ENCODE data around the gene RPS27.
"Not testable (repeated sequence)": the region's sequence is repeated elsewhere in the genome, so short reads cannot be mapped to it uniquely, and the experiment has no call there.

The RPS27 gene

GRCh38 chr1:153985941-153986761 is 4.4 kb upstream of the RPS27 start, which contains the start of gene RAB13:
Gene RAB13, minus strand, starts transcription at chr1:153986339. Its CDS starts 103 bp downstream, at chr1:153986236.
- no peaks in the 10 kb centered on the region for H3K9me3 ChIP-seq (ENCODE audit: control insufficient read depth, low read length)
- no peak within 1 kb of the TSS for H3K4me3 ChIP-seq (ENCODE audit: insufficient read depth, low read depth, low read length, poor library complexity, severe bottlenecking)
- H3K27ac ChIP-seq (ENCODE audit: insufficient read depth, low read length, poor library complexity, severe bottlenecking): peak within 1 kb of the TSS; percentile 41
- DNase-seq: no peak
- no peaks in the 10 kb centered on the region for H3K27me3 ChIP-seq (replicated peaks; ENCODE audit: control insufficient read depth, insufficient read depth, low read length, poor library complexity, severe bottlenecking)
- H3K36me3 ChIP-seq (ENCODE audit: control insufficient read depth, insufficient read depth, low read length): no peaks in the 10 kb centered on the region
- peaks cover 7% of the 10 kb centered on the region for H3K4me1 ChIP-seq (ENCODE audit: control insufficient read depth, insufficient read depth, low read length, poor library complexity, severe bottlenecking)

- no peak overlapping the region for H3K4me3 ChIP-seq (ENCODE audit: insufficient read depth, low read depth, low read length, poor library complexity, severe bottlenecking)
- peaks cover 20% of the 10 kb centered on the region for H3K4me1 ChIP-seq (ENCODE audit: control insufficient read depth, insufficient read depth, low read length, poor library complexity, severe bottlenecking)
- no peaks in the 10 kb centered on the region for H3K9me3 ChIP-seq (ENCODE audit: control insufficient read depth, low read length)
- H3K36me3 ChIP-seq (ENCODE audit: control insufficient read depth, insufficient read depth, low read length): peaks cover 9% of the 10 kb centered on the region
- H3K27ac ChIP-seq (ENCODE audit: insufficient read depth, low read length, poor library complexity, severe bottlenecking): no peak overlapping the region
- H3K27me3 ChIP-seq (replicated peaks; ENCODE audit: control insufficient read depth, insufficient read depth, low read length, poor library complexity, severe bottlenecking): no peaks in the 10 kb centered on the region
- no peak for DNase-seq
Observed at GRCh38 chr1:153987621-153988020, 2.9 kb upstream of the RPS27 start.

GRCh38 chr1:153991151-153991630 is 629 bp downstream of the RPS27 start:
- peaks cover 30% of the 10 kb centered on the region for H3K36me3 ChIP-seq (ENCODE audit: control insufficient read depth, insufficient read depth, low read length)
- peak overlapping the region; percentile 98 for H3K27ac ChIP-seq (ENCODE audit: insufficient read depth, low read length, poor library complexity, severe bottlenecking)
- H3K9me3 ChIP-seq (ENCODE audit: control insufficient read depth, low read length): no peaks in the 10 kb centered on the region
- no peaks in the 10 kb centered on the region for H3K27me3 ChIP-seq (replicated peaks; ENCODE audit: control insufficient read depth, insufficient read depth, low read length, poor library complexity, severe bottlenecking)
- DNase-seq: no peak
- H3K4me3 ChIP-seq (ENCODE audit: insufficient read depth, low read depth, low read length, poor library complexity, severe bottlenecking): peak overlapping the region; percentile 95
- peaks cover 22% of the 10 kb centered on the region for H3K4me1 ChIP-seq (ENCODE audit: control insufficient read depth, insufficient read depth, low read length, poor library complexity, severe bottlenecking)

- peak overlapping the region; percentile 95 for H3K4me3 ChIP-seq (ENCODE audit: insufficient read depth, low read depth, low read length, poor library complexity, severe bottlenecking)
- peak overlapping the region; percentile 98 for H3K27ac ChIP-seq (ENCODE audit: insufficient read depth, low read length, poor library complexity, severe bottlenecking)
- H3K9me3 ChIP-seq (ENCODE audit: control insufficient read depth, low read length): no peaks in the 10 kb centered on the region
- no peaks in the 10 kb centered on the region for H3K27me3 ChIP-seq (replicated peaks; ENCODE audit: control insufficient read depth, insufficient read depth, low read length, poor library complexity, severe bottlenecking)
- peaks cover 30% of the 10 kb centered on the region for H3K36me3 ChIP-seq (ENCODE audit: control insufficient read depth, insufficient read depth, low read length)
- H3K4me1 ChIP-seq (ENCODE audit: control insufficient read depth, insufficient read depth, low read length, poor library complexity, severe bottlenecking): peaks cover 17% of the 10 kb centered on the region
- DNase-seq: no peak
Observed at GRCh38 chr1:153991806-153992205, 1.2 kb downstream of the RPS27 start.

- Histone ChIP-seq H3K4me3 (ENCODE audit: insufficient read depth, low read depth, low read length, poor library complexity, severe bottlenecking) (no peak overlapping the region), H3K36me3 (ENCODE audit: control insufficient read depth, insufficient read depth, low read length) (peaks cover 30% of the 10 kb centered on the region), H3K27ac (ENCODE audit: insufficient read depth, low read length, poor library complexity, severe bottlenecking) (no peak overlapping the region), H3K9me3 (ENCODE audit: control insufficient read depth, low read length) (no peaks in the 10 kb centered on the region), H3K4me1 (ENCODE audit: control insufficient read depth, insufficient read depth, low read length, poor library complexity, severe bottlenecking) (peaks cover 15% of the 10 kb centered on the region), H3K27me3 (replicated peaks; ENCODE audit: control insufficient read depth, insufficient read depth, low read length, poor library complexity, severe bottlenecking) (no peaks in the 10 kb centered on the region)
- DNase-seq: no peak
Observed at GRCh38 chr1:153995202-153995601, 4.6 kb downstream of the RPS27 start.

- no peak overlapping the region for H3K4me3 ChIP-seq (ENCODE audit: insufficient read depth, low read depth, low read length, poor library complexity, severe bottlenecking)
- peaks cover 30% of the 10 kb centered on the region for H3K36me3 ChIP-seq (ENCODE audit: control insufficient read depth, insufficient read depth, low read length)
Observed at GRCh38 chr1:153995640-153996039, 5.1 kb downstream of the RPS27 start.

GRCh38 chr1:153996882-153997281 is 6.3 kb downstream of the RPS27 start:
- not testable (repeated sequence) for H3K9me3 ChIP-seq (ENCODE audit: control insufficient read depth, low read length); H3K4me3 ChIP-seq (ENCODE audit: insufficient read depth, low read depth, low read length, poor library complexity, severe bottlenecking); H3K27me3 ChIP-seq (replicated peaks; ENCODE audit: control insufficient read depth, insufficient read depth, low read length, poor library complexity, severe bottlenecking); H3K27ac ChIP-seq (ENCODE audit: insufficient read depth, low read length, poor library complexity, severe bottlenecking); DNase-seq; H3K4me1 ChIP-seq (ENCODE audit: control insufficient read depth, insufficient read depth, low read length, poor library complexity, severe bottlenecking)
- H3K36me3 ChIP-seq (ENCODE audit: control insufficient read depth, insufficient read depth, low read length): peaks cover 27% of the 10 kb centered on the region

More at GRCh38 chr1:153995640-153996039, 5.1 kb downstream of the RPS27 start:
- peaks cover 15% of the 10 kb centered on the region for H3K4me1 ChIP-seq (ENCODE audit: control insufficient read depth, insufficient read depth, low read length, poor library complexity, severe bottlenecking)
- H3K27ac ChIP-seq (ENCODE audit: insufficient read depth, low read length, poor library complexity, severe bottlenecking): no peak overlapping the region
- no peak for DNase-seq
- H3K27me3 ChIP-seq (replicated peaks; ENCODE audit: control insufficient read depth, insufficient read depth, low read length, poor library complexity, severe bottlenecking): no peaks in the 10 kb centered on the region
- H3K9me3 ChIP-seq (ENCODE audit: control insufficient read depth, low read length): no peaks in the 10 kb centered on the region

DNA sequence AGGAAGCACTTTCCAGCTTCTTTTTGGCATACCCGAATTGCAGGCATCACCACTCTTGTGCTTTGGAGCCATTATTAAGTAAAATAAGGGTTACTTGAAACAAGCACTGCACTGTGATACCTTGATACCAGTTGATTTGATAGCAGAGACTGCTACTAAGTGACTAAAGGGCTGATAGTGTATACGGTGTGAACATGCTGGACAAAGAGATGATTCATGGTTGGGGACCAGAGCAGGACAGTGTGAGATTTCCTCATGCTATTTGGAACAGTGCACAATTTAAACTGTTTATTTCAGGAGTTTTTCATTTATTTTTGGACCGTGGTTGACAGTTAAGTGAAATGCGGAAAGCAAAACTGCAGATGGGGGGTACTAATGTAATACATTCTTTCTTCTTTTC is 9.9 kb downstream of the RPS27 start:
- DNase-seq: no peak
- no peaks in the 10 kb centered on the region for H3K9me3 ChIP-seq (ENCODE audit: control insufficient read depth, low read length)
- H3K27me3 ChIP-seq (replicated peaks; ENCODE audit: control insufficient read depth, insufficient read depth, low read length, poor library complexity, severe bottlenecking): no peaks in the 10 kb centered on the region
- no peaks in the 10 kb centered on the region for H3K4me1 ChIP-seq (ENCODE audit: control insufficient read depth, insufficient read depth, low read length, poor library complexity, severe bottlenecking)
- H3K36me3 ChIP-seq (ENCODE audit: control insufficient read depth, insufficient read depth, low read length): peaks cover 4% of the 10 kb centered on the region
- H3K4me3 ChIP-seq (ENCODE audit: insufficient read depth, low read depth, low read length, poor library complexity, severe bottlenecking): no peak overlapping the region
- H3K27ac ChIP-seq (ENCODE audit: insufficient read depth, low read length, poor library complexity, severe bottlenecking): no peak overlapping the region

GRCh38 chr1:154006136-154006535 is 15.6 kb downstream of the RPS27 start:
- H3K9me3 ChIP-seq (ENCODE audit: control insufficient read depth, low read length): no peaks in the 10 kb centered on the region
- no peaks in the 10 kb centered on the region for H3K27me3 ChIP-seq (replicated peaks; ENCODE audit: control insufficient read depth, insufficient read depth, low read length, poor library complexity, severe bottlenecking)
- no peaks in the 10 kb centered on the region for H3K36me3 ChIP-seq (ENCODE audit: control insufficient read depth, insufficient read depth, low read length)
- no peak for DNase-seq
- H3K4me1 ChIP-seq (ENCODE audit: control insufficient read depth, insufficient read depth, low read length, poor library complexity, severe bottlenecking): no peaks in the 10 kb centered on the region
- no peak overlapping the region for H3K27ac ChIP-seq (ENCODE audit: insufficient read depth, low read length, poor library complexity, severe bottlenecking)
- H3K4me3 ChIP-seq (ENCODE audit: insufficient read depth, low read depth, low read length, poor library complexity, severe bottlenecking): no peak overlapping the region

DNA sequence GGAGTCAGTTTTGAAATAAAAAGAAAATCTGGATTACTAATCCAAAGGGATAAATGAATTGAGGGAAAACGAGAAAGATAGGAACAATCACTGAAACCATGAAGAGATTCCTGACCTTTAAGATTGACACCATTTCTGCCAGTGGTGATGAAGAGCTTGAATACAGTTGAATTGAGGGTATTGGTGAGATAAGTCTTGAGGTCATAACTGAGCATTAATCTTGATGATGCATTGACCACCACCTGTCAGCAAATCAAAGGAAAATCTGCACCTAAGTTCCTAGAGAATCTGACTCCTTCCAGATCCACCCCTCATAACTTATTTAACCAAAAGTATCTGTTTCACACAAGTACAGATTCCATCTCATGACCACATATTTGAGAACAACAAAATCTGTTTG is 21.6 kb downstream of the RPS27 start:
- no peaks in the 10 kb centered on the region for H3K9me3 ChIP-seq (ENCODE audit: control insufficient read depth, low read length)
- no peaks in the 10 kb centered on the region for H3K4me1 ChIP-seq (ENCODE audit: control insufficient read depth, insufficient read depth, low read length, poor library complexity, severe bottlenecking)
- DNase-seq: no peak
- H3K36me3 ChIP-seq (ENCODE audit: control insufficient read depth, insufficient read depth, low read length): no peaks in the 10 kb centered on the region
- H3K27ac ChIP-seq (ENCODE audit: insufficient read depth, low read length, poor library complexity, severe bottlenecking): no peak overlapping the region
- H3K27me3 ChIP-seq (replicated peaks; ENCODE audit: control insufficient read depth, insufficient read depth, low read length, poor library complexity, severe bottlenecking): no peaks in the 10 kb centered on the region
- no peak overlapping the region for H3K4me3 ChIP-seq (ENCODE audit: insufficient read depth, low read depth, low read length, poor library complexity, severe bottlenecking)
